DND-41 (cell line): Measurements from ENCODE around the gene C9orf72.

ENCODE experiments used
- ATAC-seq: fragments of 200-7000 bp; cut with Tn5 transposase; 3 replicates; pipeline ENCODE4 v1.9.1; 2021; ENCODE audit warnings: low read depth; ENCODE audit not compliant: insufficient read depth
- DNase-seq: peaks from one replicate; pipeline ENCODE4 v3.0.0-alpha.2; 2020
- H2AFZ ChIP-seq: 2 replicates; pipeline ENCODE4 v1.6.0; 2012; ENCODE audit warnings: low read depth, low read length
- H3K27ac ChIP-seq: 2 replicates; pipeline ENCODE4 v1.5.1; 2012; ENCODE audit warnings: low read length, inconsistent platforms
- H3K27me3 ChIP-seq: fragments of 200-600 bp; sonication (generic); 2 replicates; pipeline ENCODE4 v1.6.0; 2012; ENCODE audit warnings: low read length, mild to moderate bottlenecking, inconsistent platforms; ENCODE audit not compliant: insufficient read depth, poor library complexity
- H3K36me3 ChIP-seq: 2 replicates; pipeline ENCODE4 v1.5.1; 2012; ENCODE audit warnings: low read length, inconsistent platforms; ENCODE audit not compliant: insufficient read depth
- H3K4me1 ChIP-seq: 2 replicates; pipeline ENCODE4 v1.5.1; 2012; ENCODE audit warnings: mild to moderate bottlenecking, low read length; ENCODE audit not compliant: insufficient read depth
- H3K4me2 ChIP-seq: 2 replicates; pipeline ENCODE4 v1.6.0; 2012; ENCODE audit warnings: mild to moderate bottlenecking, moderate library complexity, low read length, inconsistent platforms; ENCODE audit not compliant: insufficient read depth
- H3K4me3 ChIP-seq, 2 experiments: fragments of 200-600 bp in 1 of 2; shearing (Covaris generic) in 1 of 2; 2 replicates each; pipeline ENCODE4 v1.5.1; 2012 to 2016; ENCODE audit warnings: inconsistent platforms in 2 of 2, low read length in 2 of 2, mild to moderate bottlenecking in 2 of 2, low read depth in 1 of 2, moderate library complexity in 1 of 2
- H3K79me2 ChIP-seq: 2 replicates; pipeline ENCODE4 v1.6.0; 2012; ENCODE audit warnings: low read length, inconsistent platforms; ENCODE audit not compliant: insufficient read depth
- H3K9ac ChIP-seq: 2 replicates; pipeline ENCODE4 v1.6.0; 2012; ENCODE audit warnings: low read depth, mild to moderate bottlenecking, inconsistent platforms, low read length, moderate library complexity
- H3K9me3 ChIP-seq: 2 replicates; pipeline ENCODE4 v1.5.1; 2012; ENCODE audit warnings: low read length, moderate library complexity, mild to moderate bottlenecking, inconsistent platforms; ENCODE audit not compliant: insufficient read depth, severe bottlenecking
- H4K20me1 ChIP-seq: 2 replicates; pipeline ENCODE4 v1.6.0; 2012; ENCODE audit warnings: low read length; ENCODE audit not compliant: insufficient read depth
- CTCF ChIP-seq: IDR thresholded peaks from 2 replicates; pipeline ENCODE4 v1.5.1; 2012; ENCODE audit warnings: borderline replicate concordance, low read length, moderate library complexity, mild to moderate bottlenecking; ENCODE audit not compliant: poor library complexity, severe bottlenecking; ENCODE audit errors: extremely low read depth
- EZH2 ChIP-seq: IDR thresholded peaks from 3 replicates; pipeline ENCODE4 v1.6.1; 2012; ENCODE audit warnings: borderline replicate concordance, low read depth, mild to moderate bottlenecking, moderate library complexity, low read length, inconsistent platforms; ENCODE audit not compliant: severe bottlenecking

The C9orf72 gene

GRCh38 chr9:27539479-27540441, 33.5 kb downstream of the C9orf72 start:
- no peaks in the 10 kb centered on the region for H3K27me3 ChIP-seq
- H3K4me1 ChIP-seq = no peaks in the 10 kb centered on the region
- no peak overlapping the region for H3K4me2 ChIP-seq
- no peak for DNase-seq
- no peak overlapping the region for H3K4me3 ChIP-seq
- H3K36me3 ChIP-seq = no peaks in the 10 kb centered on the region
- H4K20me1 ChIP-seq = no peaks in the 10 kb centered on the region
- TF ChIP-seq CTCF = no peak
- no peak for TF ChIP-seq EZH2
- no peaks in the 10 kb centered on the region for H3K79me2 ChIP-seq
- no peak overlapping the region for H3K9ac ChIP-seq
- no peak overlapping the region for H2AFZ ChIP-seq
- ATAC-seq = no peak
- no peak overlapping the region for H3K27ac ChIP-seq
- no peaks in the 10 kb centered on the region for H3K9me3 ChIP-seq

- H3K79me2 ChIP-seq = no peaks in the 10 kb centered on the region
- H3K9me3 ChIP-seq = no peaks in the 10 kb centered on the region
- no peak overlapping the region for H3K9ac ChIP-seq
- no peaks in the 10 kb centered on the region for H3K36me3 ChIP-seq
- ATAC-seq (no peak), DNase-seq (no peak)
- no peak overlapping the region for H3K27ac ChIP-seq
- no peak overlapping the region for H3K4me2 ChIP-seq
- no peak overlapping the region for H2AFZ ChIP-seq
- H4K20me1 ChIP-seq = no peaks in the 10 kb centered on the region
- no peak for TF ChIP-seq CTCF
- no peak for TF ChIP-seq EZH2
- H3K4me1 ChIP-seq = no peaks in the 10 kb centered on the region
- H3K27me3 ChIP-seq = no peaks in the 10 kb centered on the region
- no peak overlapping the region for H3K4me3 ChIP-seq
These were observed 34.6 kb downstream of the C9orf72 start for GRCh38 chr9:27538647-27539046.

DNA sequence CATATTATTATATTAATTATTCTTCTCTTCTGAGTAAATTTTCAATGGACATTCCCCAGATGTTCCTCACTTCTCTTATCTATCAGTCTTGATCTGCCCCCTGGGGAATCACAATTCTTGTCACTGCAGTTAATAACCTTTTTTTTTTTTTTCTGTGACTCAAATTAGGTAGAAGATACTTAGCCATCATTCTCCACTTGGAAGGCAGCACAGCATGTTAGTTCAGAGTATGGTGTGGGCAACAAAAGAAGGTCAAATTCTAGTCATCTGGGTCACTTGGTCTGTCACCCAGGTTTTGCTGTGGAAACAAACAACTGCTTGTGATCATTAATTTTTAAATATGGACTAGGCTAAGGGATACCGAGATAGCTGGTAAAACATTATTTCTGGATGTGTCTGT, 35.5 kb downstream of the C9orf72 start:
- no peaks in the 10 kb centered on the region for H3K79me2 ChIP-seq
- no peak for ATAC-seq
- no peak overlapping the region for H3K9ac ChIP-seq
- H3K4me3 ChIP-seq = no peak overlapping the region
- no peak overlapping the region for H3K4me2 ChIP-seq
- H3K27ac ChIP-seq = no peak overlapping the region
- no peaks in the 10 kb centered on the region for H3K4me1 ChIP-seq
- no peak overlapping the region for H2AFZ ChIP-seq
- H3K9me3 ChIP-seq = no peaks in the 10 kb centered on the region
- TF ChIP-seq CTCF = no peak
- TF ChIP-seq EZH2 = no peak
- DNase-seq = no peak
- H3K27me3 ChIP-seq = no peaks in the 10 kb centered on the region
- H3K36me3 ChIP-seq = no peaks in the 10 kb centered on the region
- H4K20me1 ChIP-seq = no peaks in the 10 kb centered on the region
